Measurements from ENCODE around the gene EFNB2. TPM values are rescaled to one million over a fixed set of nuclear protein-coding genes. Genes with fewer than 3 reads are reported as not detected.

EFNB2 gene
- total RNA-seq, 1 experiment from 2014 or later: 11.8 TPM

GRCh38 chr13:106526738-106527444, 8.6 kb downstream of the EFNB2 start:
- no peak for DNase-seq (ENCODE audit: low read depth)

DNA sequence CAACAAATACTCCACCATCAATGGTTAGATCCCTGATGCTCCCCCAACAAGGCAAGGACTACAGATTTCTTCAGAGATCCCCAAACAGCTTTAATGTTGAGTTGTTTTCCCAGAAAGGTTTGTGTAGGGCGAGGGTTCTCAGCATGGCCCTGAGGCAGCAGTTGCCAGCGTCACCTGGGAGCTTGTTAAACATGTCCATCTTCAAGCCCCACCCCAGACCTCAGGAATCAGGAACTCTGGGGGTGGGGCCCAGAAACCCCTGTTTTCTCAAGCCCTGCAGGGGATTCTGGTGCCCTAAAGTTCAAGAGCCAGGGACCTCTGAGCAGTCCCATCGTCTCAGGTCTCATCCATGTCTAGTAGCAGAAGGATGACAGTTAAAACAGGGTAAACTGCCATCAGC, 9.6 kb downstream of the EFNB2 start:
- no peak for DNase-seq (ENCODE audit: low read depth)

GRCh38 chr13:106524108-106524507, 11.4 kb downstream of the EFNB2 start:
- no peak for DNase-seq (ENCODE audit: low read depth)

GRCh38 chr13:106523576-106523975, 11.9 kb downstream of the EFNB2 start:
- no peak for DNase-seq (ENCODE audit: low read depth)

DNA sequence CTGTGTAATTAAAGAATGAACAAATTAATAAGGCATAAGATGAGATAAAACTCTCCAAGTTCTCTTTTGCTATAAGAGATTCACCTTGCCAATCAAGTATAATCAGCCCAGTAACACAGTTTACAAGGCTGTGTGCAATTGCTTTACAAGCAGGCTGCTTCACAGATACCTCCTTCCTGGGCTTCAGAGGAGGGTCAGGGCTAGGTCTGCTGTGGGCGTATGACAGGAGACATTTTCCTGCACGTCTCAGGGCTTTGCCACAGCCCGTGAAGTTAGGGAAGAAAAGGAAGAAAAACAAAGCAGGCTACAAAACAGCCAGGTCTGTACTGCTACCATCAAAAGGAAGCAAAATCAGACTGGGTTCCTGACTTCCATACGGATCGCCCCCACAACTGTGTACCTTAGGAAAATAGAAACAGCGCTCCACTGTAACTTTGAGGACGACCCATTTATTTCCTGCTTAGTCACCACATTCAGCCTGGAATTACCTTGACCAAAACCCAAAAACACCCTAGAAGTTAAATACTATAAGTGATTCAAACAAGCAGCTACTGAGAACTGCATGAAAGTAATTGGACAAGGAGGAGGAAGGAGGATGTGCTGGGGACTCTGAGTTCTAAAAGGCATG, 12.4 kb downstream of the EFNB2 start:
- DNase-seq (ENCODE audit: low read depth): no peak

- no peak for DNase-seq (ENCODE audit: low read depth)
These were observed 13.3 kb downstream of the EFNB2 start for GRCh38 chr13:106522112-106522705.

GRCh38 chr13:106521095-106521799, 14.2 kb downstream of the EFNB2 start:
- no peak for DNase-seq (ENCODE audit: low read depth)

GRCh38 chr13:106520251-106521054, 15.0 kb downstream of the EFNB2 start:
- DNase-seq (ENCODE audit: low read depth): peak; percentile 35

- no peak for DNase-seq (ENCODE audit: low read depth)
These were observed 16.9 kb downstream of the EFNB2 start for GRCh38 chr13:106518512-106518911.

DNA sequence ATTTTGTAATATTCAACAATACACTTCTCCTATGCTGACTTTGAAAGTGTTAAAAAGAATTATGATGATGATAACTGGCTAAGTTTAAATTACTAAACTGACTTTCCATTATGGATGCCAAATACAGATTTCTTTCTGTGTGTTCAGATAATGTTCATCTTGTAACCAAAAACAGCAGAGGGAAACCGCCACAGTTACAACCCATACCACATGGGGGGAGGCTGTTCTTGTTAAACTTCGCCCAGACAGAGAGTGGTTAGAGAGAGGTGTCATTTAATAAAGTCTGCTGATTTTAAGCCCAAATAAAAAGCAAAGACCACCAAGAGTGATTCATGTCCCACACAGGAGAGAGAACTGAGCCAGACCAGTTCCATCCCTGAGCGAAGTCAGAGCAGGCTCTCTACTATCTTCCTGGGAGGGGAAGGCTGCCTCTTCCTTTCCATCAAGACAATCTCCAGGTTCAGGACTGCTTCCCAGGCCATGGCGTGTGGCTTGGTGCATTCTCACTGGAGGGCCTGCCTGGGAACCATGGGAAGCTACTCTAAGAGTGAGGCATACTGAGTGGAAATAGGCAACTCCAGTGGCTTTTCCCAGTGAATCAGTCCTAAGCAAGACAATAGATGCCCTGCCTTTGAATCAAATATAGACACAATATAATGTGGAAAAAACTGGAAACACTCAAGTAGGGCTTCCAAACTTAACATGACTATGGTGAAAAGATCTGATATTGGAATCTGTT, 18.2 kb downstream of the EFNB2 start:
- DNase-seq (ENCODE audit: low read depth): no peak

DNA sequence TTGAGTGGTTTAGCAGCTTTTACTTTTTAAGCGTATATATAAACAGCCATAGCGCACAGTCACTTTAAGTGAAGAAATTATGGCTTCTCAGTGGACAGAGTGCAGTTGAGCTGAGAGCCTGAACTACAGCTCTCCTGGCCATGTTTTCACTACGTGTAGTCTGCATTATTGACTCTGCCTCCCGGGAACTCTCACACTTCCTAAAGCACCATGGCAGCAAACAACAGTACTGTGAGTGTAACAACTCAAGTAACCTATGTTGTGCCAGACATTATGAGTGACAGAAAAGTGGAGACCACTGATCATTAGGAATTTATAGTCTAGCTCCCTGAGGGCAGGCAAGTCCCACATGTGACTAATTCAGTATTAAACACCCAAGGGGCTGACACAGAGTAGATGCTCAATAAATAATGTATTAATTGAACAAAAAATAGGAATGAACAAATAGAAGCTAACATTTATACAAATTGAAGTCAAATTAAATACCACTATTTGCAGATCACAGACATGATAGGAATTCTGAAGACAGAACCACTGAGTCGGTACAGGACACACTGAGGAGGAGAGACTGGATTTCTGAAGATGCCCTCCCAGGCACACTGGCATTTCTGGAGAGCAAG, 19.7 kb downstream of the EFNB2 start:
- no peak for DNase-seq (ENCODE audit: low read depth)

- no peak for DNase-seq (ENCODE audit: low read depth)
These were observed 20.4 kb downstream of the EFNB2 start for GRCh38 chr13:106514928-106515634.

DNA sequence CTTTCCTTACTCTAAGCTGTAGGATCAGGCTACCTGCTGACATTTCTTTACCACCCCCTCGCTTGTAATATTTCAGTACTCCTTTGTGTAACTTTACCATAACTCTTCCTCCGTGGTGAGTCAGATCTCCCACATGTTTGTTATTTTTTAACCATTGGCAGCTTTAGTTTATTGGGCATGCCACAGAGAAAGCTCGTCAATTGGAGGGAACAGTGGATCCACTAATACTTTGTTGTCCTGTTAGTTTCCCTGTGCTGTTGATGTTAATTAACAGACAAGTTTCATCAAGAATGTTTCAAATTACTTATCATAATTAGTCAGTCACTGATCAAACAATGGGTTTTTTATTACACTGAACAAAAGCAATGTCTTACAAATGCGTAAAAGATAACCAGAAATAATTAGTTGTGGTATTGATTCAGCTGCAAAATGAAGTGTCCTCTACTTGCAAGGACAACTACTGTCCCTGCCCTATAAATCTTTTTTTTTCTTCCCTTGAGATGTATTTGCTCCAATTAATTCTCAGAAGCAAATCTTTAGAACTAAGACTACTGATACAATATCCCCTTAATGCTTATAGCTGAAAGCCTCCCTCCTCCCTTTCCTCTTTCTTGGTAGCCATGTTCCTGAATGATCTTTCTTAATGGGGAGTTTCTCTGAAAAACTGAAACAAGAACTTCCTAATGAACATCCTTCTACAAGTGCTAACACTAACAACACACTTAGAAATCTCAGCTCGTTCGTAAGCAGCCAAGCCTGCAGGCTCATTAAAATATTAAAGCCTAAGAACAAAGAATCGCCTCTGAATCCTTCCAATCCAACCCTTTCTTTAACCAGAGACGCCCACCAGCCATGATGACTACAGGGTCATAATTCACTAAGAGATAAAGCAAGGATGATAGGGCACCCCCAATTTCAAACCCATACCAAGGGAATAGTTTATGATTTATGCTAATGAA, 22.2 kb downstream of the EFNB2 start:
- peak; percentile 49 for DNase-seq (ENCODE audit: low read depth)

DNA sequence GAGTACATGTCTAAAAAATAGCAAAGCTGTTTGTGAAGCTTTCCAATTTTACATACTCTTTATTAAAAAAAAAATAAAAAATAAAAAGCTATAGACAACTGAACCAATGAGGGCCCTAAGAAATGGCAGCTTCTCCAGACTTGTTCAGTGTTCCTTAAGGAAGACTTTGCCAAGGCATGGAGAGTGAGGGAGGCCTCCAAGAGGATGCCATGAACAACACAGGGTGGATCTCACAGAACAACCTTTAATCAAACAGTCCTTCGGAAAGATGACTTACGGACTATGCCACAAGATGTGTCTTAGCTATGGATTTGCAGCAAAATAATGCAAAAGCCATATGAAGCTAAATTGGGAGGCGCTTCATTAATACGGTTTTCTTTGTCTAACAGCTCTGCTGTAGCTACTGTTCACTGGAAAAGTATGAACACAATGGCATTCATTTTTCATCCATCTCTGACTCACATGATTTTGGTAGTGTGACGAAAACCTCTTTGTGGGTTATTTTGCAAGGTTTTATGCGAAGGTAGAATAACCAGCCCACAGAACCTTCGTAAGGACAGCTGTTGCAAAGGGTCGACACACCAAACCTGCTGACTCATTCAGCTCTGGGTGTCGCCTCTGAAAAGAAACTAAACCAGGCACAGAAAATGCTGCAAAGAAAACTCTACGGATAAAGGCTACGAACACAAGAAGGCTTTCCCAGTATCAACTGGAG, 27.7 kb downstream of the EFNB2 start:
- peak; percentile 99 for DNase-seq (ENCODE audit: low read depth)

GRCh38 chr13:106506286-106506685, 29.2 kb downstream of the EFNB2 start:
- no peak for DNase-seq (ENCODE audit: low read depth)

DNA sequence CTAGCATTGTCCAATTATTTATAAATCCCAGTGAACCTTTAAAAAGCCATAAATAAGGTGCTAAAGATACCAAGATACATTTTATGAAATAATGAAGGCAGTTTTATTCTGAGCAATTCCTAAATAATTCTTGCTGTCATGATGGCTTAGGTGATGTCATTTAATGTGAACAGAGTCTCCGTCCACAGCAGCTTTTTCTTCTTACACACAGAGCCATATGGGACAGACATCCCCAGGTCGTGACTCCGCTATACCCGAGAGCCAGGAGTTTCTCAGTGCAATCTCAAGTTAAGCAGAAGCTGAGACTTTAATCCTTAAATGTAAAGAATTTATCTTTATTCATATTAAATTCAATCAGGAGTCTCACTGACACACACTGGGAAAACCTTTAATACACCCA, 29.7 kb downstream of the EFNB2 start:
- DNase-seq (ENCODE audit: low read depth): no peak

GRCh38 chr13:106505295-106505694, 30.2 kb downstream of the EFNB2 start:
- no peak for DNase-seq (ENCODE audit: low read depth)

Measured in LHCN-M2 (cell line).